Measurements from ENCODE around the gene LRRC71.

Gene LRRC71

GRCh38 chr1:156893048-156893953, 27.1 kb upstream of the LRRC71 start, which contains the start of gene PEAR1:
Gene PEAR1 (plus strand): TSS chr1:156893718. CDS start chr1:156903927, 10,209 bp downstream.
- no peak for TF ChIP-seq TAF1 (IDR thresholded peaks at IDR 0.05; ENCODE audit: borderline replicate concordance, low read depth, low read length)
- no peak for DNase-seq (ENCODE audit: insufficient read length)
- FAIRE-seq = no peak

DNA sequence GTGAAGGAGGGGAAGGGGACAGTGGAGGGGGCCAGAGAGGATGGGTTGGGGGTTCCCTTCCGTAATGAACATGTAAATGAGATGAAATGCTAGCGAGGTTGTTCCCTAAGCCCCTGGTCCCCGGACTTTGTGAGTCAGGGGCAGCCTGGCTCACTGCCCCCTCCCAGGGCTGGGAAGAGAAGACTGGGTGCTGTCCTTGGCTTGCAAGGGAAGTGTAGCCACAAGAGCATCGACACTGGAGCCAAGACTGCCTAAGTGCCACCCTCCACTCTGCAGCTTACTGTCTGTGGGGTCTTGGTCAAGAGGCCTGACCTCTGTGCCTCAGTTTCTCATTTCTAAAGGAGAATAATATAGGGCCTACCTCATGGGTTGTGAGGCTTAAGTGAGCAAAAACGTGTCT, 26.4 kb upstream of the LRRC71 start:
- TF ChIP-seq TAF1 (IDR thresholded peaks at IDR 0.05; ENCODE audit: borderline replicate concordance, low read depth, low read length) (no peak), POLR2AphosphoS5 (IDR thresholded peaks at IDR 0.05; ENCODE audit: low read depth, low read length) (no peak), POLR2A (IDR thresholded peaks at IDR 0.05; ENCODE audit: low read depth, low read length) (no peak)
- DNase-seq (ENCODE audit: insufficient read length) = no peak
- no peak for FAIRE-seq

- DNase-seq (ENCODE audit: insufficient read length) (no peak), FAIRE-seq (no peak)
- TF ChIP-seq POLR2AphosphoS5 (IDR thresholded peaks at IDR 0.05; ENCODE audit: low read depth, low read length) (no peak), POLR2A (IDR thresholded peaks at IDR 0.05; ENCODE audit: low read depth, low read length) (no peak), TAF1 (IDR thresholded peaks at IDR 0.05; ENCODE audit: borderline replicate concordance, low read depth, low read length) (no peak)
Measured at GRCh38 chr1:156894711-156895454, 25.5 kb upstream of the LRRC71 start.

DNA sequence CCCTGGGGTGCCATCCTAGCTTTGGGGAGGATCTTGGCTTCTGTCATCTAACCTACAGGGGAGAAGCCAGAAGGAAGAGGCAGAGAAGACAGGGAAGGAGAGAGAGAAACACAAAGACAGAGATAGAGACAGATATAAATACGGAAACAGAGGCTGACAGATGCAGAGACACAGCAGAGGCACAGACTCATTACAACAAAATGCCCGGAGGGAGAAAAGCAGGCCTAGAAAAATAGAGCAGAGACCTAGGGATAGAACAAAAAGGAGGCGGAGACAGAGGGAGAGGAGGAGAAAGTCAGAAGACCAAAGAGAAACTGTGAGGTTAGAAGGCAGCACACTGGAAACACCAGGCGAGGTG, 25.0 kb upstream of the LRRC71 start:
- FAIRE-seq (no peak), DNase-seq (ENCODE audit: insufficient read length) (no peak)
- TF ChIP-seq TAF1 (IDR thresholded peaks at IDR 0.05; ENCODE audit: borderline replicate concordance, low read depth, low read length) = no peak
- TF ChIP-seq POLR2AphosphoS5 (IDR thresholded peaks at IDR 0.05; ENCODE audit: low read depth, low read length) = no peak
- no peak for TF ChIP-seq POLR2A (IDR thresholded peaks at IDR 0.05; ENCODE audit: low read depth, low read length)

- TF ChIP-seq TAF1 (IDR thresholded peaks at IDR 0.05; ENCODE audit: borderline replicate concordance, low read depth, low read length) = no peak
- TF ChIP-seq POLR2AphosphoS5 (IDR thresholded peaks at IDR 0.05; ENCODE audit: low read depth, low read length) = no peak
- TF ChIP-seq POLR2A (IDR thresholded peaks at IDR 0.05; ENCODE audit: low read depth, low read length) = no peak
- no peak for FAIRE-seq
- DNase-seq (ENCODE audit: insufficient read length) = no peak
Measured at GRCh38 chr1:156895927-156896326, 24.5 kb upstream of the LRRC71 start.

GRCh38 chr1:156896490-156897033, 23.9 kb upstream of the LRRC71 start:
- TF ChIP-seq TAF1 (IDR thresholded peaks at IDR 0.05; ENCODE audit: borderline replicate concordance, low read depth, low read length) (no peak), POLR2A (IDR thresholded peaks at IDR 0.05; ENCODE audit: low read depth, low read length) (no peak), POLR2AphosphoS5 (IDR thresholded peaks at IDR 0.05; ENCODE audit: low read depth, low read length) (no peak)
- DNase-seq (ENCODE audit: insufficient read length) (no peak), FAIRE-seq (no peak)

GRCh38 chr1:156897078-156897825, 23.2 kb upstream of the LRRC71 start:
- DNase-seq (ENCODE audit: insufficient read length) (no peak), FAIRE-seq (no peak)
- no peak for TF ChIP-seq POLR2A (IDR thresholded peaks at IDR 0.05; ENCODE audit: low read depth, low read length)
- no peak for TF ChIP-seq POLR2AphosphoS5 (IDR thresholded peaks at IDR 0.05; ENCODE audit: low read depth, low read length)
- no peak for TF ChIP-seq TAF1 (IDR thresholded peaks at IDR 0.05; ENCODE audit: borderline replicate concordance, low read depth, low read length)

- FAIRE-seq (no peak), DNase-seq (ENCODE audit: insufficient read length) (no peak)
- TF ChIP-seq TAF1 (IDR thresholded peaks at IDR 0.05; ENCODE audit: borderline replicate concordance, low read depth, low read length) (no peak), POLR2A (IDR thresholded peaks at IDR 0.05; ENCODE audit: low read depth, low read length) (no peak), POLR2AphosphoS5 (IDR thresholded peaks at IDR 0.05; ENCODE audit: low read depth, low read length) (no peak)
Measured at GRCh38 chr1:156898161-156898566, 22.3 kb upstream of the LRRC71 start.

GRCh38 chr1:156898971-156899664, 21.3 kb upstream of the LRRC71 start:
- DNase-seq (ENCODE audit: insufficient read length) (no peak), FAIRE-seq (no peak)
- TF ChIP-seq POLR2AphosphoS5 (IDR thresholded peaks at IDR 0.05; ENCODE audit: low read depth, low read length) = no peak
- TF ChIP-seq POLR2A (IDR thresholded peaks at IDR 0.05; ENCODE audit: low read depth, low read length) = no peak
- no peak for TF ChIP-seq TAF1 (IDR thresholded peaks at IDR 0.05; ENCODE audit: borderline replicate concordance, low read depth, low read length)

GRCh38 chr1:156899956-156900718, 20.3 kb upstream of the LRRC71 start:
- FAIRE-seq (no peak), DNase-seq (ENCODE audit: insufficient read length) (no peak)
- no peak for TF ChIP-seq POLR2A (IDR thresholded peaks at IDR 0.05; ENCODE audit: low read depth, low read length)
- no peak for TF ChIP-seq POLR2AphosphoS5 (IDR thresholded peaks at IDR 0.05; ENCODE audit: low read depth, low read length)
- no peak for TF ChIP-seq TAF1 (IDR thresholded peaks at IDR 0.05; ENCODE audit: borderline replicate concordance, low read depth, low read length)

Measured in GM12892 (cell line).